Testis (tissue), 2 donors: Measurements from ENCODE around the gene KRT14.

Experiments
- CTCF ChIP-seq, 3 experiments: fragments of 450-650 bp in 2 of 3; fragments of 200-600 bp in 1 of 3; sonication (generic) in 1 of 3; IDR thresholded peaks; one replicate each; pipeline ENCODE4 v1.5.1; 2016 to 2019; ENCODE audit warnings: antibody characterized with exemption in 3 of 3, mild to moderate bottlenecking in 2 of 3, moderate library complexity in 1 of 3
- POLR2A ChIP-seq: fragments of 450-650 bp; IDR thresholded peaks from one replicate; pipeline ENCODE4 v1.6.1; 2017; ENCODE audit warnings: antibody characterized with exemption, mild to moderate bottlenecking, moderate library complexity

- no peak for TF ChIP-seq CTCF (IDR thresholded peaks at IDR 0.05)
- no peak for TF ChIP-seq POLR2A
Measured at GRCh38 chr17:41634639-41635038, 47.9 kb upstream of the KRT14 start.
